Gastrocnemius medialis (tissue), 4 donors: ENCODE data around the gene ZNF775. TPM values are rescaled to one million over a fixed set of nuclear protein-coding genes. Genes with fewer than 3 reads are reported as not detected.
A peak's percentile ranks its signal among the peaks of the same experiment; 100 is the strongest.

ENCODE experiments used
- ATAC-seq, 2 donors: fragments of 150-250 bp; one replicate each; pipeline ENCODE4 v1.9.1; 2016
- DNase-seq, 2 donors: peaks; one replicate each; pipeline ENCODE4 v3.0.0-alpha.2; 2019
- H3K27ac ChIP-seq, 4 donors: fragments of 200-600 bp; sonication (generic); 1 replicate in 1 of 4; 2 replicates in 3 of 4; pipeline ENCODE4 v1.5.1; 2016 to 2018; ENCODE audit warnings: mild to moderate bottlenecking in 2 of 4, moderate library complexity in 1 of 4
- H3K27me3 ChIP-seq, 3 donors: fragments of 200-600 bp; sonication (generic) in 2 of 3; 1 replicate in 1 of 3; 2 replicates in 2 of 3; pipeline versions ENCODE4 v1.5.1 to v1.6.0; 2016 to 2019; ENCODE audit warnings: mild to moderate bottlenecking in 1 of 3, moderate library complexity in 1 of 3
- H3K36me3 ChIP-seq, 2 donors: fragments of 200-600 bp; sonication (generic) in 1 of 2; one replicate each; pipeline ENCODE4 v1.5.1; 2017 to 2018
- H3K4me1 ChIP-seq, 2 donors: fragments of 200-600 bp; sonication (generic) in 1 of 2; one replicate each; pipeline ENCODE4 v1.5.1; 2016 to 2017; ENCODE audit warnings: mild to moderate bottlenecking in 2 of 2
- H3K4me3 ChIP-seq, 4 donors: fragments of 200-600 bp; sonication (generic) in 3 of 4; 1 replicate in 1 of 4; 2 replicates in 3 of 4; pipeline ENCODE4 v1.5.1; 2016 to 2019; ENCODE audit warnings: mild to moderate bottlenecking in 2 of 4
- H3K9me3 ChIP-seq, 3 donors: fragments of 200-600 bp; sonication (generic) in 2 of 3; 1 replicate in 1 of 3; 2 replicates in 2 of 3; pipeline ENCODE4 v1.5.1; 2016 to 2019
- POLR2A ChIP-seq, 2 donors: fragments of 450-650 bp; IDR thresholded peaks; one replicate each; pipeline ENCODE4 v1.6.1; 2017; ENCODE audit warnings: antibody characterized with exemption in 2 of 2, mild to moderate bottlenecking in 2 of 2, moderate library complexity in 2 of 2
- in situ Hi-C, 4 donors: fragments of 200-750 bp; cut with MboI; loops; one replicate each; pipeline versions ENCODE4 v1.15.0 to v1.8.0; 2017; ENCODE audit warnings: low sequenced_read_pairs in 4 of 4
- intact Hi-C: fragments of 100-400 bp; cut with DNase I; formaldehyde crosslinking; loops from one replicate; pipeline ENCODE4 v1.15.1; 2023; ENCODE audit warnings: low total_unique reads
- total RNA-seq, 4 donors: library from RNA; depleted of rRNA; stranded (reverse); fragments of >200 nt; gene quantifications; one replicate each; pipeline versions ENCODE4 v1.1.0 to v1.2.3, GENCODE V29; 2016
- TF ChIP-seq, protein P1 (sequence below), 5 experiments: fragments of 450-650 bp in 3 of 5; fragments of 200-600 bp in 2 of 5; sonication (generic) in 2 of 5; IDR thresholded peaks in 4 of 5; conservative IDR thresholded peaks in 1 of 5; 1 replicate in 4 of 5; 2 replicates in 1 of 5; pipeline ENCODE4 v1.5.1; 2016 to 2019; ENCODE audit warnings: antibody characterized with exemption in 5 of 5, mild to moderate bottlenecking in 3 of 5, moderate library complexity in 3 of 5

Gene ZNF775
- total RNA-seq, 4 donors from 2014 or later = 3.1 to 7.5 (median 3.3) TPM

DNA sequence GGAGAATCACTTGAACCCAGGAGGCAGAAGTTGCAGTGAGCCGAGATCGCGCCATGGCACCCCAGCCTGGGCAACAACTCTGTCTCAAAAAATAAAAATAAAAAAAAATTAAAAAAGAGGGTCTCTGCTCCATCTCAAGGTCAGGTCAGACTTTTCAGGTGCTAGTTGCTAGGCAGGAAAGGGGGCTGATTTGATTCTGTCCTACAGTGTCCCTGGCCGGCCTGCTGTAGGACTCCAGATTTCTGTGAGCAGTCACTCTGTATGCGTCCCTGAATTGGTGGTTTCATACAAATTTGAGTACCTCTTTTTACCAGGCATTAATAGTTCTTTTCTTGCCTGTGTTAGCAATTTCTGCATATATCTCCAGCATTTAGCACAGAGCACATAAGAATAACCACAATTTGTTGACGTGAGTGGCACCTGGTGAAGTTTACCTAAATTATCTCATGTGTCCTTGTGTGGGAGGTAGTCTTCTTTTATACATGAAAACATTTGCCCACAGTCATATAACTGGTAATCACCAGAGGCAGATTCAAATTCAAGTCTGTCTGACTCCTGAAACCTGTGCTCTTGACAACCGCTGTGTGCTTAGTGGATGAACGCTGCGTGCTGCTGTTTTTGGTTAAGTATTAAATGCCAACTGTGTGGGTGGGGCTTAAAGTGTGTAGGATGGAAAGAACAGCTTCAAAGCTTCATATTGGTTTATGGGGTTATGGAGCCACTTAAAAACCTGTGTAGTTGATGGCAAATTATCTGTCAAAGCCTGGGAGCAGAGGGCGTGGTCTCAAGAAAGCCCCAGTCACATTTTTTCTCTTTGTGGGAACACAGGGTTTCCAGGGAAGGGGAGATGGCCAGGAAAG lies 3.2 kb upstream of the ZNF775 start:
- intact Hi-C loops = loop anchor here (5.0 kb wide), 1 partner anchor 504 kb away; the partner anchor contains the start of gene ATP6V0E2
- peak overlapping the region; percentile 93 to 99 (median 96) for H3K27ac ChIP-seq

DNA sequence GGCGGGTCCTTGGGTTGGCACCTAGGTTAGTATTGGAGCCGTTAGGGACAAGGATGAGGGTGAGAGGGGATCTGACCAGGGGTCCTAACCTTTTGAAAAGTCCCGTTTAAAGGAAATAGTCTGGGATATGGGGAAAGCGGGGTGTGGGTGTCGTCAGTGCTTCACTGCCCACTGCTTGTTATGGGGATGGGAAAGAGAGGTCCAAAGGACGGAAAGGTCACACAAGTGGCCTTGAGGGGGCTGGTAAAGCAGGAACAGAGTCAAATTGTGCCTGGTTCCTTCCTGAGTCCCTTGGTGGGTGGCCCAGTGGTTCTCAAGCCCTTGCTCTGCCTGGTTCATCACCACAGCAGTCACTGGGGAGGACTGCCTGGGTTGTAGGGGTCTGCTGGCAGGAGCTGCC lies 2.6 kb upstream of the ZNF775 start:
- DNase-seq = no peak
- no peak for ATAC-seq
- in situ Hi-C loops (no loop called here), intact Hi-C loops (loop anchor here (5.0 kb wide), 1 partner anchor 504 kb away; the partner anchor contains the start of gene ATP6V0E2)
- H3K36me3 ChIP-seq = peaks cover 0 to 21% of the 10 kb centered on the region in 2 donors
- H3K27ac ChIP-seq = peak overlapping the region; percentile 93 to 99 (median 96)
- no peak for TF ChIP-seq POLR2A (IDR thresholded peaks at IDR 0.05)
- TF ChIP-seq, protein P1, sequence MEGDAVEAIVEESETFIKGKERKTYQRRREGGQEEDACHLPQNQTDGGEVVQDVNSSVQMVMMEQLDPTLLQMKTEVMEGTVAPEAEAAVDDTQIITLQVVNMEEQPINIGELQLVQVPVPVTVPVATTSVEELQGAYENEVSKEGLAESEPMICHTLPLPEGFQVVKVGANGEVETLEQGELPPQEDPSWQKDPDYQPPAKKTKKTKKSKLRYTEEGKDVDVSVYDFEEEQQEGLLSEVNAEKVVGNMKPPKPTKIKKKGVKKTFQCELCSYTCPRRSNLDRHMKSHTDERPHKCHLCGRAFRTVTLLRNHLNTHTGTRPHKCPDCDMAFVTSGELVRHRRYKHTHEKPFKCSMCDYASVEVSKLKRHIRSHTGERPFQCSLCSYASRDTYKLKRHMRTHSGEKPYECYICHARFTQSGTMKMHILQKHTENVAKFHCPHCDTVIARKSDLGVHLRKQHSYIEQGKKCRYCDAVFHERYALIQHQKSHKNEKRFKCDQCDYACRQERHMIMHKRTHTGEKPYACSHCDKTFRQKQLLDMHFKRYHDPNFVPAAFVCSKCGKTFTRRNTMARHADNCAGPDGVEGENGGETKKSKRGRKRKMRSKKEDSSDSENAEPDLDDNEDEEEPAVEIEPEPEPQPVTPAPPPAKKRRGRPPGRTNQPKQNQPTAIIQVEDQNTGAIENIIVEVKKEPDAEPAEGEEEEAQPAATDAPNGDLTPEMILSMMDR (IDR thresholded peaks at IDR 0.05 in 4 of 5, conservative IDR thresholded peaks at IDR 0.05 in 1 of 5) = no peak
- H3K4me1 ChIP-seq = peaks cover 23 to 29% of the 10 kb centered on the region in 2 donors
- no peaks in the 10 kb centered on the region for H3K27me3 ChIP-seq
- no peaks in the 10 kb centered on the region for H3K9me3 ChIP-seq
- H3K4me3 ChIP-seq = no peak overlapping the region

More for the DNA sequence above, 3.2 kb upstream of the ZNF775 start:
- TF ChIP-seq, protein P1 (IDR thresholded peaks at IDR 0.05 in 4 of 5, conservative IDR thresholded peaks at IDR 0.05 in 1 of 5) = no peak
- TF ChIP-seq POLR2A (IDR thresholded peaks at IDR 0.05) = no peak
- H3K27me3 ChIP-seq = no peaks in the 10 kb centered on the region
- H3K36me3 ChIP-seq = peaks cover 0 to 21% of the 10 kb centered on the region in 2 donors
- DNase-seq (no peak), ATAC-seq (no peak)
- H3K4me1 ChIP-seq = peaks cover 23 to 29% of the 10 kb centered on the region in 2 donors
- no peaks in the 10 kb centered on the region for H3K9me3 ChIP-seq
- H3K4me3 ChIP-seq = no peak overlapping the region
- in situ Hi-C loops = no loop called here

DNA sequence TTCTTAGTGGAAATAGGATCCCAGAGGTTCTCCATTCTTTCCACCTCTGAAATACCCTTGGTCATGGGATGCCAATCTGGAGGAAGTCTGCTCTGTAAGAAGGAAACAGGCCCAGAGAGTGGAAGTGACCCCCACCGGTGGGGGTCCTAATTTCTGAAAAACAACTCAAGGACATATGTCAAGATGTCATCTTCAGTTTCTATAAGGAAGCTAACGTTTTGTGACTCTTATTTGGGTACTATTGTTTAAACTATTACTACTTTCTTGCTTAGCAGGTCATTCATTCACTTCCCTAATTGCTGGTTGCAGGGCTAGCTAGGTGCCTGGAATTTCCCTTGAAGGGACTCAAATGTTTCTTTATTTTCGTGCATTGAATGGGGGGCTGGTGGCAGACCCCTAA lies 1.9 kb upstream of the ZNF775 start:
- in situ Hi-C loops = no loop called here
- Histone ChIP-seq H3K36me3 (peaks cover 0 to 21% of the 10 kb centered on the region in 2 donors), H3K27ac (peak overlapping the region; percentile 93 to 99 (median 96)), H3K9me3 (no peaks in the 10 kb centered on the region), H3K27me3 (no peaks in the 10 kb centered on the region), H3K4me3 (no peak overlapping the region), H3K4me1 (peaks cover 23 to 29% of the 10 kb centered on the region in 2 donors)
- TF ChIP-seq POLR2A (IDR thresholded peaks at IDR 0.05) = no peak
- TF ChIP-seq, protein P1 (IDR thresholded peaks at IDR 0.05 in 4 of 5, conservative IDR thresholded peaks at IDR 0.05 in 1 of 5) = no peak
- DNase-seq = no peak
- no peak for ATAC-seq
- intact Hi-C loops = loop anchor here (1.0 to 5.0 kb wide), 2 partner anchors 8 to 505 kb away; partner anchors contain the start of gene ATP6V0E2

DNA sequence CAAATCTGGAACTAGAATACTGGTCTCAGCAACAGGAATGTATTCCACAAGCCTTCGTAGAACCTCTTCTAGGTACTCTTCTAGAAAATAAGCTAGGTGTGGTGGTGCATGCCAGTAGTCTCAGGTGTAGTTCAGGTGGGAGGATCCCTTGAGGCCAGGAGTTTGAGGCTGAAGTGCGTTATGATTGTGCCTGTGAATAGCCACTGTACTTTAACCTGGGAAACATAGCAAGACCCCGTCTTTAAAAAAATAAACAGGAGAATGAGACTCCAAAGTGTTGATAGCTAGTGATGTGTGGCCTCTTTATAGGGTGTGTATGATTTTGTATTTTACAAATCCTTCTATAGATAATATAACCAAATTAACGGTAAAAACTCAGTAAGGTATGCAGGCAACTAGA lies 1.5 kb upstream of the ZNF775 start:
- H3K4me1 ChIP-seq = peaks cover 23 to 29% of the 10 kb centered on the region in 2 donors
- intact Hi-C loops (loop anchor here (1.0 to 5.0 kb wide), 2 partner anchors 8 to 505 kb away; partner anchors contain the start of gene ATP6V0E2), in situ Hi-C loops (no loop called here)
- H3K27ac ChIP-seq = peak overlapping the region; percentile 93 to 99 (median 96)
- no peak overlapping the region for H3K4me3 ChIP-seq
- TF ChIP-seq POLR2A (IDR thresholded peaks at IDR 0.05) = no peak
- TF ChIP-seq, protein P1 (IDR thresholded peaks at IDR 0.05 in 4 of 5, conservative IDR thresholded peaks at IDR 0.05 in 1 of 5) = no peak
- no peaks in the 10 kb centered on the region for H3K9me3 ChIP-seq
- no peak for ATAC-seq
- no peak for DNase-seq
- H3K36me3 ChIP-seq = peaks cover 0 to 19% of the 10 kb centered on the region in 2 donors
- H3K27me3 ChIP-seq = no peaks in the 10 kb centered on the region
